ENCODE data around the gene UTP14A. TPM values are rescaled to one million over a fixed set of nuclear protein-coding genes. Genes with fewer than 3 reads are reported as not detected.

Gene UTP14A
- total and polyA plus RNA-seq, 7 donors, result 14.7 to 23.1 (median 16.6) TPM

DNA sequence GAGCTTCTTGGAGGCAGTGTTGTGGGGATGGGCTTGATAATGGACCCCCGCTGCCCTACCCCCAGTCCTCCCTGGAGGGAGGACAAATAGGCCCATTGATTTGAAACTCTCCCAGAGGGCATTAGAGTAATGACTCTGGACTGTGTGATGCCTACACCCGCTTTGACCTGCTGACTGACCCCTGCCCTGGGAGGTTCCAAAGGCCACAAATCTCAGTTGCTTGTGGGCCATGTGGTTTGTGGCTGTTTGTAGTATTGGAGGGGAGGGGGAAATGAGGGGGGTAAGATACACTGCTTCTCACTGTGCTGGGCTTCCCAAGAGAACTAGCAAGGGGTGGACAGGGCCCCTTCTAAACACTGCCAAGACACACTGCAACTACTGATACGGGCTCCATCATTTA is 48.8 kb downstream of the UTP14A start:
- Histone ChIP-seq H3K27ac (no peak overlapping the region), H3K36me3 (ENCODE audit: insufficient read depth in 1 of 2, low read depth in 1 of 2) (no peaks in the 10 kb centered on the region), H3K4me3 (no peak overlapping the region), H3K9me3 (no peaks in the 10 kb centered on the region), H3K27me3 (ENCODE audit: insufficient read depth in 3 of 3, low read length in 2 of 3) (peaks cover 0 to 11% (median 2%) of the 10 kb centered on the region in 3 donors), H3K4me1 (no peaks in the 10 kb centered on the region)
- ATAC-seq (no peak), DNase-seq (no peak)
- 65 to 88% (median 80%) methylated on average over 3 of the region's 3 CpGs for WGBS, 3 donors
- TF ChIP-seq, protein P1, sequence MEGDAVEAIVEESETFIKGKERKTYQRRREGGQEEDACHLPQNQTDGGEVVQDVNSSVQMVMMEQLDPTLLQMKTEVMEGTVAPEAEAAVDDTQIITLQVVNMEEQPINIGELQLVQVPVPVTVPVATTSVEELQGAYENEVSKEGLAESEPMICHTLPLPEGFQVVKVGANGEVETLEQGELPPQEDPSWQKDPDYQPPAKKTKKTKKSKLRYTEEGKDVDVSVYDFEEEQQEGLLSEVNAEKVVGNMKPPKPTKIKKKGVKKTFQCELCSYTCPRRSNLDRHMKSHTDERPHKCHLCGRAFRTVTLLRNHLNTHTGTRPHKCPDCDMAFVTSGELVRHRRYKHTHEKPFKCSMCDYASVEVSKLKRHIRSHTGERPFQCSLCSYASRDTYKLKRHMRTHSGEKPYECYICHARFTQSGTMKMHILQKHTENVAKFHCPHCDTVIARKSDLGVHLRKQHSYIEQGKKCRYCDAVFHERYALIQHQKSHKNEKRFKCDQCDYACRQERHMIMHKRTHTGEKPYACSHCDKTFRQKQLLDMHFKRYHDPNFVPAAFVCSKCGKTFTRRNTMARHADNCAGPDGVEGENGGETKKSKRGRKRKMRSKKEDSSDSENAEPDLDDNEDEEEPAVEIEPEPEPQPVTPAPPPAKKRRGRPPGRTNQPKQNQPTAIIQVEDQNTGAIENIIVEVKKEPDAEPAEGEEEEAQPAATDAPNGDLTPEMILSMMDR (IDR thresholded peaks at IDR 0.05), result no peak
- intact Hi-C loops (cut with DNase I), result no loop called here

- Histone ChIP-seq H3K4me3 (no peak overlapping the region), H3K9me3 (no peaks in the 10 kb centered on the region), H3K27me3 (ENCODE audit: insufficient read depth in 3 of 3, low read length in 2 of 3) (peaks cover 0 to 11% (median 2%) of the 10 kb centered on the region in 3 donors), H3K36me3 (ENCODE audit: insufficient read depth in 1 of 2, low read depth in 1 of 2) (no peaks in the 10 kb centered on the region), H3K27ac (no peak overlapping the region), H3K4me1 (no peaks in the 10 kb centered on the region)
- 95 to 97% (median 97%) methylated on average over 3 of the region's 3 CpGs for WGBS, 3 donors
- intact Hi-C loops (cut with DNase I), result loop anchor here in 1 of 2 donors (2.0 kb wide), 1 partner anchor 19 kb away; no protein-coding TSS in a partner anchor
- no peak for ATAC-seq
- DNase-seq, result no peak
- TF ChIP-seq, protein P1 (IDR thresholded peaks at IDR 0.05), result no peak
These were observed 49.7 kb downstream of the UTP14A start for GRCh38 chrX:129955682-129956081.

- ATAC-seq, result no peak
- no peak for DNase-seq
- 87 to 88% (median 87%) methylated on average over 10 of the region's 10 CpGs for WGBS, 3 donors
- intact Hi-C loops (cut with DNase I), result loop anchor here in 1 of 2 donors (2.0 kb wide), 1 partner anchor 19 kb away; no protein-coding TSS in a partner anchor
- Histone ChIP-seq H3K27ac (no peak overlapping the region), H3K27me3 (ENCODE audit: insufficient read depth in 3 of 3, low read length in 2 of 3) (peaks cover 0 to 11% (median 2%) of the 10 kb centered on the region in 3 donors), H3K4me1 (no peaks in the 10 kb centered on the region), H3K9me3 (no peaks in the 10 kb centered on the region), H3K4me3 (no peak overlapping the region), H3K36me3 (ENCODE audit: insufficient read depth in 1 of 2, low read depth in 1 of 2) (no peaks in the 10 kb centered on the region)
- TF ChIP-seq, protein P1 (IDR thresholded peaks at IDR 0.05), result no peak
These were observed 50.2 kb downstream of the UTP14A start for GRCh38 chrX:129956145-129956544.

DNA sequence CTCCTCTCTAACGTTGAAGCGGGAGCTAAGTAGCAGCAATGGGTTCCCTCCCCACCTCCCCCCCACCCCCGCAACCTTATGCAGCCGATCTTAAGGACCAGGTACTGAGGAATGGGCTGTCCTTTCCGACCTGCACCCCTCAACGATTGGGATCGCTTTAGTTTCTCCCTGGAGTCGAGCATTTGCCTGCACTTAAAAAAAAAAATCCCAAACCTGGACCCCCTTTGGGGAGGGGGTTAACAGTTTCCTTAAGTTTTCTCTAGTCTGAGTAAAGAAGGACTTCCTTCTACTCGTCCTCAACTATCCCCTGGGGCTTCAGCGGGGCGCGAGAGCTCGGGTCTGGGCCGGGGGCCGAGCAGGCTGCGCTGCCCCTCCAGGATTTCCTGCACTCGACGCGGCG is 50.8 kb downstream of the UTP14A start:
- DNase-seq (no peak), ATAC-seq (no peak)
- Histone ChIP-seq H3K9me3 (no peaks in the 10 kb centered on the region), H3K36me3 (ENCODE audit: insufficient read depth in 1 of 2, low read depth in 1 of 2) (no peaks in the 10 kb centered on the region), H3K27ac (no peak overlapping the region), H3K4me1 (no peaks in the 10 kb centered on the region), H3K27me3 (ENCODE audit: insufficient read depth in 3 of 3, low read length in 2 of 3) (peaks cover 0 to 13% (median 2%) of the 10 kb centered on the region in 3 donors), H3K4me3 (peak overlapping the region; percentile 61)
- TF ChIP-seq, protein P1 (IDR thresholded peaks at IDR 0.05), result no peak
- WGBS, 3 donors, result 13 to 22% (median 22%) methylated on average over 9 to 20 of the region's 20 CpGs
- intact Hi-C loops (cut with DNase I), result loop anchor here in 1 of 2 donors (2.0 kb wide), 1 partner anchor 18 kb away; no protein-coding TSS in a partner anchor

All from psoas muscle (tissue), 8 donors.